H1 (cell line): ENCODE measurements around the gene TLE1. TPM values are rescaled to one million over a fixed set of nuclear protein-coding genes. Genes with fewer than 3 reads are reported as not detected.

Experiments
- CTCF ChIA-PET: fragments of 300-600 bp; sonication (Branson Sonifier 250); formaldehyde crosslinking; loops from one replicate; lab custom pipeline; 2021; ENCODE audit not compliant: partially characterized antibody; lab: Charles Lee
- POLR2A ChIA-PET: fragments of 300-600 bp; sonication (Branson Sonifier 250); formaldehyde crosslinking; loops from one replicate; lab custom pipeline; 2021; ENCODE audit warnings: inconsistent platforms; ENCODE audit not compliant: partially characterized antibody; lab: Charles Lee
- DNase-seq, 2 experiments: peaks; one replicate each; pipeline versions ENCODE4 v3.0.0 to v3.0.0-alpha.2; 2010 to 2022; ENCODE audit warnings: low spot score in 2 of 2, low read depth in 1 of 2, mixed read lengths in 1 of 2
- FAIRE-seq: peaks from 2 replicates; lab custom pipeline; 2011; peaks lifted over from hg19 to GRCh38; lab: Jason Lieb, UNC
- H2AFZ ChIP-seq: 2 replicates; pipeline ENCODE4 v1.8.1; 2012; ENCODE audit warnings: low read length, inconsistent platforms
- H2AK5ac ChIP-seq: 2 replicates; pipeline ENCODE4 v1.6.1; 2013; ENCODE audit warnings: low read depth, low read length
- H2BK120ac ChIP-seq: replicated peaks from 2 replicates; pipeline ENCODE3; 2013; ENCODE audit warnings: low read depth, low read length, inconsistent platforms
- H2BK12ac ChIP-seq: 2 replicates; pipeline ENCODE4 v1.6.1; 2013; ENCODE audit warnings: low read depth, low read length
- H2BK15ac ChIP-seq: 2 replicates; pipeline ENCODE4 v1.6.1; 2013; ENCODE audit warnings: low read length
- H2BK20ac ChIP-seq: 2 replicates; pipeline ENCODE4 v1.6.1; 2013; ENCODE audit warnings: low read length
- H2BK5ac ChIP-seq: 2 replicates; pipeline ENCODE4 v1.6.1; 2013; ENCODE audit warnings: low read depth, low read length
- H3K14ac ChIP-seq: 2 replicates; pipeline ENCODE4 v1.6.1; 2013; ENCODE audit warnings: inconsistent platforms; ENCODE audit not compliant: insufficient read length
- H3K18ac ChIP-seq: 2 replicates; pipeline ENCODE4 v1.6.1; 2013; ENCODE audit warnings: low read length; ENCODE audit errors: extremely low read depth
- H3K23ac ChIP-seq: 2 replicates; pipeline ENCODE4 v1.6.1; 2013; ENCODE audit warnings: inconsistent platforms; ENCODE audit not compliant: insufficient read length
- H3K23me2 ChIP-seq: 2 replicates; pipeline ENCODE4 v1.6.1; 2013; ENCODE audit warnings: low read depth, low read length
- H3K27ac ChIP-seq: 2 replicates; pipeline ENCODE4 v1.6.1; 2011; ENCODE audit warnings: low read depth, low read length, inconsistent platforms
- H3K27me3 ChIP-seq, 4 experiments: replicated peaks in 1 of 4; 1 replicate in 1 of 4; 2 replicates in 3 of 4; pipeline versions ENCODE4 v1.6.1 to v1.8.1; 2011 to 2013; ENCODE audit warnings: low read length in 3 of 4, mild to moderate bottlenecking in 3 of 4, inconsistent platforms in 2 of 4, mixed read lengths in 2 of 4, moderate library complexity in 1 of 4; ENCODE audit not compliant: control insufficient read depth in 3 of 4, insufficient read depth in 3 of 4; ENCODE audit errors: extremely low read depth in 1 of 4
- H3K36me3 ChIP-seq, 4 experiments: 2 replicates each; pipeline versions ENCODE4 v1.6.1 to v1.8.1; 2011 to 2013; ENCODE audit warnings: mild to moderate bottlenecking in 4 of 4, low read length in 3 of 4, moderate library complexity in 2 of 4, control low read depth in 1 of 4, inconsistent platforms in 1 of 4; ENCODE audit not compliant: insufficient read depth in 4 of 4, control insufficient read depth in 2 of 4
- H3K4ac ChIP-seq: replicated peaks from 2 replicates; pipeline ENCODE3; 2013; ENCODE audit warnings: low read length, low read depth, mixed read lengths, inconsistent platforms; ENCODE audit not compliant: insufficient read length
- H3K4me1 ChIP-seq, 4 experiments: replicated peaks in 1 of 4; 1 replicate in 1 of 4; 2 replicates in 3 of 4; pipeline versions ENCODE4 v1.6.1 to v1.8.1; 2011 to 2013; ENCODE audit warnings: low read length in 3 of 4, inconsistent platforms in 2 of 4, mixed read lengths in 1 of 4; ENCODE audit not compliant: insufficient read depth in 4 of 4, control insufficient read depth in 3 of 4
- H3K4me2 ChIP-seq, 2 experiments: 2 replicates each; pipeline versions ENCODE4 v1.6.1 to v1.8.1; 2011 to 2013; ENCODE audit warnings: low read depth in 2 of 2, low read length in 2 of 2, control low read depth in 1 of 2, inconsistent platforms in 1 of 2, mild to moderate bottlenecking in 1 of 2; ENCODE audit not compliant: insufficient read depth in 1 of 2
- H3K4me3 ChIP-seq, 4 experiments: fragments of 200-600, 300-600 bp in 1 of 4; sonication (generic), shearing (Covaris generic), sonication (Bioruptor Twin) in 1 of 4; 2 replicates each; pipeline versions ENCODE4 v1.5.1 to v1.8.1; 2011 to 2016; ENCODE audit warnings: low read length in 4 of 4, low read depth in 3 of 4, control low read depth in 2 of 4, inconsistent platforms in 2 of 4, mild to moderate bottlenecking in 2 of 4, mixed read lengths in 1 of 4, moderate library complexity in 1 of 4; ENCODE audit not compliant: insufficient read depth in 2 of 4; ENCODE audit errors: extremely low read depth in 1 of 4
- H3K56ac ChIP-seq: replicated peaks from 2 replicates; pipeline ENCODE3; 2013; ENCODE audit warnings: low read depth, mild to moderate bottlenecking, mixed read lengths, low read length, inconsistent platforms; ENCODE audit not compliant: insufficient read length
- H3K79me1 ChIP-seq: 2 replicates; pipeline ENCODE4 v1.6.1; 2013; ENCODE audit warnings: low read depth, low read length, control low read depth
- H3K79me2 ChIP-seq, 2 experiments: 2 replicates each; pipeline versions ENCODE4 v1.6.1 to v1.8.1; 2012 to 2013; ENCODE audit warnings: low read length in 2 of 2, mild to moderate bottlenecking in 2 of 2, inconsistent platforms in 1 of 2; ENCODE audit not compliant: insufficient read depth in 2 of 2, control insufficient read depth in 1 of 2
- H3K9ac ChIP-seq, 4 experiments: replicated peaks in 1 of 4; 1 replicate in 1 of 4; 2 replicates in 3 of 4; pipeline versions ENCODE4 v1.6.1 to v1.8.1; 2011 to 2013; ENCODE audit warnings: low read depth in 3 of 4, low read length in 3 of 4, control low read depth in 2 of 4, mild to moderate bottlenecking in 2 of 4, moderate library complexity in 2 of 4, inconsistent platforms in 1 of 4; ENCODE audit errors: extremely low read depth in 1 of 4
- H3K9me3 ChIP-seq, 2 experiments: 2 replicates each; pipeline versions ENCODE4 v1.6.1 to v1.8.1; 2012 to 2013; ENCODE audit warnings: mild to moderate bottlenecking in 2 of 2, moderate library complexity in 2 of 2, control low read depth in 1 of 2, inconsistent platforms in 1 of 2, low read depth in 1 of 2, low read length in 1 of 2, mixed read lengths in 1 of 2; ENCODE audit not compliant: insufficient read depth in 2 of 2
- H4K20me1 ChIP-seq, 2 experiments: replicated peaks in 1 of 2; 2 replicates each; pipeline versions ENCODE3 to v1.8.1; 2011 to 2013; ENCODE audit warnings: inconsistent platforms in 2 of 2, low read length in 2 of 2, mild to moderate bottlenecking in 1 of 2; ENCODE audit not compliant: insufficient read depth in 2 of 2, control insufficient read depth in 1 of 2
- H4K5ac ChIP-seq: 2 replicates; pipeline ENCODE4 v1.6.1; 2013; ENCODE audit warnings: low read length, low read depth, mixed read lengths, inconsistent platforms; ENCODE audit not compliant: insufficient read length
- H4K8ac ChIP-seq: 2 replicates; pipeline ENCODE4 v1.8.0; 2013; ENCODE audit warnings: mild to moderate bottlenecking, moderate library complexity, low read length, inconsistent platforms; ENCODE audit not compliant: insufficient read depth; ENCODE audit errors: extremely low read depth
- H4K91ac ChIP-seq: replicated peaks from 2 replicates; pipeline ENCODE3; 2013; ENCODE audit warnings: low read length, mixed read lengths, inconsistent platforms; ENCODE audit not compliant: insufficient read length
- ASH2L ChIP-seq: fragments of 200-600, 300-600 bp; sonication (generic); IDR thresholded peaks from one replicate; pipeline ENCODE4 v1.7.1; 2017; ENCODE audit warnings: low read length
- GABPA ChIP-seq: IDR thresholded peaks from 2 replicates; pipeline ENCODE4 v1.6.1; 2011; ENCODE audit warnings: mild to moderate bottlenecking, low read length, moderate library complexity, borderline replicate concordance; ENCODE audit not compliant: insufficient read depth
- KDM4A ChIP-seq: IDR thresholded peaks from one replicate; pipeline ENCODE4 v1.7.1; 2012; ENCODE audit warnings: low read depth, mild to moderate bottlenecking, moderate library complexity, low read length, inconsistent platforms; ENCODE audit not compliant: severe bottlenecking
- NRF1 ChIP-seq: IDR thresholded peaks from 2 replicates; pipeline ENCODE4 v1.6.1; 2011; ENCODE audit warnings: mild to moderate bottlenecking, low read depth, low read length, improper control_type of control experiment
- POLR2A ChIP-seq, 2 experiments: IDR thresholded peaks; 1 replicate in 1 of 2; 2 replicates in 1 of 2; pipeline ENCODE4 v1.6.1; 2011; ENCODE audit warnings: low read depth in 2 of 2, low read length in 2 of 2, mild to moderate bottlenecking in 2 of 2; ENCODE audit errors: control extremely low read depth in 1 of 2
- RBBP5 ChIP-seq: IDR thresholded peaks from 2 replicates; pipeline ENCODE4 v1.7.1; 2012; ENCODE audit warnings: low read depth, mild to moderate bottlenecking, inconsistent platforms, low read length, moderate library complexity, borderline replicate concordance
- SIRT6 ChIP-seq: IDR thresholded peaks from one replicate; pipeline ENCODE4 v1.7.1; 2012; ENCODE audit warnings: low read length, inconsistent platforms
- SP4 ChIP-seq: IDR thresholded peaks from 2 replicates; pipeline ENCODE4 v1.6.1; 2012; ENCODE audit warnings: low read length, inconsistent platforms
- SUZ12 ChIP-seq: fragments of 200-600 bp; sonication (generic); IDR thresholded peaks from 2 replicates; pipeline ENCODE4 v1.6.1; 2012; ENCODE audit warnings: mild to moderate bottlenecking, inconsistent platforms, low read length, moderate library complexity, mixed read lengths
- TAF7 ChIP-seq: optimal IDR thresholded peaks from 2 replicates; pipeline ENCODE3; 2011; ENCODE audit warnings: low read depth, mild to moderate bottlenecking, inconsistent platforms, low read length, moderate library complexity, borderline replicate concordance
- TBP ChIP-seq: IDR thresholded peaks from 2 replicates; pipeline ENCODE4 v1.6.1; 2011; ENCODE audit warnings: low read depth, low read length, improper control_type of control experiment
- TEAD4 ChIP-seq: IDR thresholded peaks from 2 replicates; pipeline ENCODE4 v1.6.1; 2012; ENCODE audit warnings: low read depth, low read length, inconsistent platforms, mixed read lengths
- YY1 ChIP-seq: IDR thresholded peaks from 2 replicates; pipeline ENCODE4 v1.6.1; 2011; ENCODE audit warnings: low read depth, mild to moderate bottlenecking, low read length
- WGBS, 2 experiments: shearing (Covaris generic) in 1 of 2; methylation state at CpG; one replicate each; pipeline versions ENCODE4 v1.1.6 to v1.1.7; 2013 to 2015; ENCODE audit warnings: low lambda C conversion rate in 2 of 2, mixed read lengths in 2 of 2, inconsistent platforms in 1 of 2, low coverage in 1 of 2, missing lambda C conversion rate in 1 of 2; ENCODE audit not compliant: insufficient replicate concordance in 2 of 2, insufficient coverage in 1 of 2, insufficient read length in 1 of 2; ENCODE audit errors: extremely low coverage in 1 of 2, missing lambda C conversion rate in 1 of 2; 5-methylcytosine and 5-hydroxymethylcytosine counted together
- polyA plus RNA-seq, 7 experiments: library from polyadenylated mRNA; depleted of rRNA in 3 of 7; stranded (reverse) in 5 of 7; unstranded in 2 of 7; fragments of >200 nt in 5 of 7; fragments of 200-250 nt in 2 of 7; gene quantifications; 1 replicate in 5 of 7; 2 replicates in 1 of 7; 4 replicates in 1 of 7; pipeline versions ENCODE4 v1.2.1 to v1.2.3, GENCODE V29; 2011 to 2013; ENCODE audit warnings: missing spikeins in 2 of 7, mixed read lengths in 2 of 7
- total RNA-seq: library from RNA; stranded (reverse); fragmentation: NEBNext Ultra II Directional; extraction: Animal tissue kit (Norgen Biotek cat#: 25700); gene quantifications from 2 replicates; pipeline ENCODE4 v1.2.1, GENCODE V29; 2021
- TF ChIP-seq, protein P1 (sequence below): IDR thresholded peaks from 2 replicates; pipeline ENCODE4 v1.6.1; 2011; ENCODE audit warnings: low read depth, mild to moderate bottlenecking, low read length; ENCODE audit not compliant: insufficient read depth
- TF ChIP-seq, protein P2 (sequence below): IDR thresholded peaks from 2 replicates; pipeline ENCODE4 v1.6.1; 2012; ENCODE audit warnings: inconsistent platforms

Gene TLE1
- total and polyA plus RNA-seq, 2 of the 8 experiments (the other 6 are each of a cell fraction or from before 2014, with no cell fraction given), result 81.8 to 91.6 TPM

DNA sequence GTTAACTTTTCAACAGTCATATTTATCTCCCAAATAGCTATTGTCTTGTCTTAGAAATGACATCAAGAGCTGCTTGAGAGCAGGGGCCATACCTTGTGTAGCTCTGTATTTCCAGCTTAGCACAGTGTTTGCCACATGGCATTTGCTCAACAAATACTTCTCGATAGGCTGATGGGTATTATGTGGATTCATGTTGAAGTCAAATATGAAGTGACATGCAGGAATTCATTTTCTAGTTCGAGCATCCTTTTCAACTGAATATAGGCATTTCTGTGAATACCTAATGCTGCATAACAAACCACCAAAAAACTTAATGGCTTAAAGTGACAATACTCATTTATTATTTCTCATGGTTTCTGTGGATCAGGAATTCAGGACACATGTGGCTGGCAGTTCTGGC lies 125.6 kb downstream of the TLE1 start:
- WGBS, 2 experiments, result 89% methylated on average over 2 of the region's 2 CpGs; no CpG with 5 or more reads in 1 of the 2 experiments
- no peak overlapping the region for H3K23ac ChIP-seq
- DNase-seq (no peak), FAIRE-seq (no peak)
- no peak overlapping the region for H2BK20ac ChIP-seq
- H2BK120ac ChIP-seq, result no peak overlapping the region
- no peak overlapping the region for H3K18ac ChIP-seq
- no peak overlapping the region for H4K91ac ChIP-seq
- H3K36me3 ChIP-seq, result no peaks in the 10 kb centered on the region
- no peak overlapping the region for H3K4me2 ChIP-seq
- H3K79me1 ChIP-seq, result no peaks in the 10 kb centered on the region; the same call in 1 of the 2 replicates
- no peak overlapping the region for H4K8ac ChIP-seq
- ChIA-PET CTCF (interaction anchor here (0.6 kb wide), 1 partner anchor 68 kb away, joined by 3 read pairs; no protein-coding TSS in a partner anchor), POLR2A (interaction anchor here (0.9 kb wide), 1 partner anchor 12 kb away, joined by 3 read pairs; no protein-coding TSS in a partner anchor)
- no peak overlapping the region for H3K4ac ChIP-seq
- no peaks in the 10 kb centered on the region for H3K79me2 ChIP-seq
- no peak overlapping the region for H3K9ac ChIP-seq
- H2BK15ac ChIP-seq, result no peak overlapping the region
- H2BK5ac ChIP-seq, result no peak overlapping the region
- no peaks in the 10 kb centered on the region for H3K9me3 ChIP-seq
- no peak overlapping the region for H2BK12ac ChIP-seq
- peaks cover 0 to 5% (median 1%) of the 10 kb centered on the region in 4 experiments; a peak in 2 of 7 replicates for H3K4me1 ChIP-seq
- H3K14ac ChIP-seq, result no peak overlapping the region
- H3K27me3 ChIP-seq, result no peaks in the 10 kb centered on the region
- H3K23me2 ChIP-seq, result no peaks in the 10 kb centered on the region
- no peaks in the 10 kb centered on the region for H4K20me1 ChIP-seq
- no peak overlapping the region for H3K4me3 ChIP-seq
- no peak overlapping the region for H3K27ac ChIP-seq
- H2AK5ac ChIP-seq, result no peak overlapping the region
- H4K5ac ChIP-seq, result no peak overlapping the region
- H3K56ac ChIP-seq, result no peak overlapping the region
- H2AFZ ChIP-seq, result no peak overlapping the region
- TF ChIP-seq, protein P1, sequence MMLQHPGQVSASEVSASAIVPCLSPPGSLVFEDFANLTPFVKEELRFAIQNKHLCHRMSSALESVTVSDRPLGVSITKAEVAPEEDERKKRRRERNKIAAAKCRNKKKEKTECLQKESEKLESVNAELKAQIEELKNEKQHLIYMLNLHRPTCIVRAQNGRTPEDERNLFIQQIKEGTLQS, result no peak
- TF ChIP-seq TBP (no peak), SP4 (no peak), RBBP5 (no peak), TAF7 (no peak), KDM4A (no peak), YY1 (no peak), GABPA (no peak), SUZ12 (no peak), SIRT6 (no peak), ASH2L (no peak), NRF1 (no peak), TEAD4 (no peak), POLR2A (IDR thresholded peaks at IDR 0.05; ENCODE audit: control extremely low read depth in 1 of 2, low read depth in 2 of 2, low read length in 2 of 2) (no peak)
- TF ChIP-seq, protein P2, sequence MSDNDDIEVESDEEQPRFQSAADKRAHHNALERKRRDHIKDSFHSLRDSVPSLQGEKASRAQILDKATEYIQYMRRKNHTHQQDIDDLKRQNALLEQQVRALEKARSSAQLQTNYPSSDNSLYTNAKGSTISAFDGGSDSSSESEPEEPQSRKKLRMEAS, result no peak
